ENCODE measurements around the gene MACROD2.

GRCh38 chr20:15107931-15108330 lies 1112.6 kb downstream of the MACROD2 start:
- TF ChIP-seq CTCF (IDR thresholded peaks at IDR 0.05) (no peak), POLR2A (IDR thresholded peaks at IDR 0.05) (no peak)
